HCT116 (cell line): Measurements from ENCODE around the gene UBE2E2. TPM values are rescaled to one million over a fixed set of nuclear protein-coding genes. Genes with fewer than 3 reads are reported as not detected.

Source experiments
- ATAC-seq: fragments of 200-7000 bp; cut with Tn5 transposase; 2 replicates; pipeline ENCODE4 v1.9.1; 2020; ENCODE audit warnings: mild to moderate bottlenecking, moderate library complexity
- BruUV-seq: library from RNA; stranded (reverse); fragments of 400-500 nt; replicated peaks from 2 replicates; lab custom pipeline; 2021; lab: Mats Ljungman, UMichigan
- CTCF ChIA-PET: fragments of 300-600 bp; sonication (Branson Sonifier 250); formaldehyde crosslinking; loops from one replicate; lab custom pipeline; 2021; ENCODE audit warnings: antibody characterized with exemption; lab: Charles Lee
- POLR2A ChIA-PET: fragments of 300-600, 350-600 bp; sonication (Branson Sonifier 250); formaldehyde crosslinking; loops from one replicate; lab custom pipeline; 2021; ENCODE audit warnings: antibody characterized with exemption; lab: Charles Lee
- RAD21 ChIA-PET, 2 experiments: fragments of 300-600 bp; sonication (Branson Sonifier 250); formaldehyde crosslinking; loops; one replicate each; lab custom pipeline; 2023; ENCODE audit warnings: low total read pairs in 2 of 2; ENCODE audit not compliant: uncharacterized antibody in 2 of 2, unreplicated experiment in 2 of 2, low non-redundant PET in 1 of 2; lab: Charles Lee
- DNase-seq: peaks from one replicate; pipeline ENCODE4 v3.0.0-alpha.2; 2010; ENCODE audit warnings: low read depth, low spot score
- H2AFZ ChIP-seq: fragments of 200-600 bp; shearing (Covaris generic), sonication (generic); 2 replicates; pipeline ENCODE4 v1.6.1; 2017; ENCODE audit warnings: low read depth, mixed run types, mixed read lengths, antibody characterized with exemption, low read length; ENCODE audit not compliant: poor library complexity, severe bottlenecking
- H3K27ac ChIP-seq: 2 replicates; pipeline ENCODE4 v1.5.1; 2012; ENCODE audit warnings: low read depth, low read length
- H3K27me3 ChIP-seq: fragments of 200-600 bp; sonication (generic); 2 replicates; pipeline ENCODE4 v1.6.1; 2016; ENCODE audit warnings: mixed run types, low read length, mixed read lengths; ENCODE audit not compliant: insufficient read depth
- H3K36me3 ChIP-seq, 2 experiments: fragments of 200-500 bp in 1 of 2; fragments of 200-600 bp in 1 of 2; sonication (Bioruptor generic) in 1 of 2; sonication (generic) in 1 of 2; 2 replicates each; pipeline versions ENCODE4 v1.5.1 to v1.6.1; 2014 to 2016; ENCODE audit warnings: low read length in 2 of 2, inconsistent platforms in 1 of 2, mixed read lengths in 1 of 2, mixed run types in 1 of 2; ENCODE audit not compliant: insufficient read depth in 2 of 2, control insufficient read depth in 1 of 2
- H3K4me1 ChIP-seq, 2 experiments: fragments of 200-600 bp in 1 of 2; sonication (generic) in 1 of 2; 2 replicates each; pipeline versions ENCODE4 v1.5.1 to v1.6.1; 2012 to 2017; ENCODE audit warnings: low read length in 2 of 2, inconsistent platforms in 1 of 2, mild to moderate bottlenecking in 1 of 2, mixed read lengths in 1 of 2, mixed run types in 1 of 2, moderate library complexity in 1 of 2; ENCODE audit not compliant: insufficient read depth in 2 of 2, control insufficient read depth in 1 of 2
- H3K4me2 ChIP-seq: fragments of 200-600 bp; sonication (generic); 2 replicates; pipeline ENCODE4 v1.6.1; 2017; ENCODE audit warnings: mixed run types, low read length, mixed read lengths
- H3K4me3 ChIP-seq, 2 experiments: fragments of 200-600 bp in 1 of 2; sonication (generic) in 1 of 2; replicated peaks in 1 of 2; 2 replicates each; pipeline ENCODE4 v1.5.1; 2011 to 2016; ENCODE audit warnings: low read length in 2 of 2, control low read depth in 1 of 2, low read depth in 1 of 2, mild to moderate bottlenecking in 1 of 2, mixed read lengths in 1 of 2, mixed run types in 1 of 2
- H3K79me2 ChIP-seq: fragments of 200-600 bp; sonication (generic); 2 replicates; pipeline ENCODE4 v1.6.1; 2017; ENCODE audit warnings: mild to moderate bottlenecking, mixed run types, low read length, moderate library complexity, mixed read lengths; ENCODE audit not compliant: insufficient read depth
- H3K9ac ChIP-seq: fragments of 200-600 bp; sonication (generic); 2 replicates; pipeline ENCODE4 v1.6.1; 2016; ENCODE audit warnings: low read length, mixed read lengths
- H3K9me2 ChIP-seq: fragments of 200-600 bp; sonication (generic), shearing (Covaris generic); 2 replicates; pipeline ENCODE4 v1.6.1; 2017; ENCODE audit warnings: mixed run types, mild to moderate bottlenecking, moderate library complexity; ENCODE audit not compliant: insufficient read depth
- H3K9me3 ChIP-seq, 2 experiments: fragments of 200-500 bp in 1 of 2; fragments of 200-600 bp in 1 of 2; sonication (Bioruptor generic) in 1 of 2; sonication (generic) in 1 of 2; 2 replicates each; pipeline ENCODE4 v1.6.1; 2014 to 2017; ENCODE audit warnings: low read length in 2 of 2, mixed read lengths in 2 of 2, inconsistent platforms in 1 of 2, low read depth in 1 of 2, mild to moderate bottlenecking in 1 of 2, mixed run types in 1 of 2, moderate library complexity in 1 of 2; ENCODE audit not compliant: control insufficient read depth in 1 of 2, insufficient read depth in 1 of 2
- H4K20me1 ChIP-seq: fragments of 200-600 bp; sonication (generic), shearing (Covaris generic); 2 replicates; pipeline ENCODE4 v1.6.1; 2017; ENCODE audit warnings: mixed run types, mild to moderate bottlenecking, moderate library complexity; ENCODE audit not compliant: insufficient read depth
- EGR1 ChIP-seq: IDR thresholded peaks from 2 replicates; pipeline ENCODE4 v1.6.1; 2012; ENCODE audit warnings: low read depth
- EZH2 ChIP-seq: fragments of 200-600 bp; sonication (generic); IDR thresholded peaks from 2 replicates; pipeline ENCODE4 v1.6.1; 2017; ENCODE audit warnings: antibody characterized with exemption, mixed run types
- EZH2phosphoT487 ChIP-seq: fragments of 200-600 bp; IDR thresholded peaks from 2 replicates; pipeline ENCODE4 v1.6.1; 2018; ENCODE audit warnings: antibody characterized with exemption, borderline replicate concordance
- POLR2A ChIP-seq: IDR thresholded peaks from 2 replicates; pipeline ENCODE4 v1.7.0; 2011; ENCODE audit warnings: borderline replicate concordance; ENCODE audit not compliant: insufficient read depth, insufficient read length; ENCODE audit errors: extremely low read depth
- POLR2AphosphoS5 ChIP-seq: IDR thresholded peaks from 2 replicates; pipeline ENCODE4 v1.6.1; 2011; ENCODE audit warnings: mild to moderate bottlenecking, low read depth, low read length, moderate library complexity
- SIN3A ChIP-seq: IDR thresholded peaks from 2 replicates; pipeline ENCODE4 v1.6.1; 2012; ENCODE audit warnings: low read depth
- YY1 ChIP-seq: IDR thresholded peaks from 2 replicates; pipeline ENCODE4 v1.6.1; 2011; ENCODE audit warnings: low read length, low read depth, moderate library complexity, mild to moderate bottlenecking; ENCODE audit not compliant: insufficient replicate concordance; ENCODE audit errors: extremely low read depth
- ZFX ChIP-seq: fragments of 450-650 bp; IDR thresholded peaks from 2 replicates; pipeline ENCODE4 v1.6.1; 2017
- ZNF274 ChIP-seq: fragments of 200-500 bp; sonication (Bioruptor generic); IDR thresholded peaks from 2 replicates; pipeline ENCODE4 v1.6.1; 2014; ENCODE audit warnings: mild to moderate bottlenecking, low read depth, low read length, inconsistent platforms
- intact Hi-C: fragments of 100-400 bp; cut with micrococcal nuclease; formaldehyde crosslinking; loops from 2 replicates; pipeline ENCODE4 v1.10.0; 2022
- total RNA-seq: library from RNA; stranded (reverse); gene quantifications from one replicate; pipeline ENCODE4 v1.2.1, GENCODE V29; 2021; ENCODE audit not compliant: unreplicated experiment
- TF ChIP-seq, protein P1 (sequence below): IDR thresholded peaks from 2 replicates; pipeline ENCODE4 v1.6.1; 2012
- TF ChIP-seq, protein P2 (sequence below): IDR thresholded peaks from 2 replicates; pipeline ENCODE4 v1.6.1; 2012; ENCODE audit warnings: low read depth

UBE2E2 gene
- total RNA-seq, 1 experiment from 2014 or later = 21.4 TPM

DNA sequence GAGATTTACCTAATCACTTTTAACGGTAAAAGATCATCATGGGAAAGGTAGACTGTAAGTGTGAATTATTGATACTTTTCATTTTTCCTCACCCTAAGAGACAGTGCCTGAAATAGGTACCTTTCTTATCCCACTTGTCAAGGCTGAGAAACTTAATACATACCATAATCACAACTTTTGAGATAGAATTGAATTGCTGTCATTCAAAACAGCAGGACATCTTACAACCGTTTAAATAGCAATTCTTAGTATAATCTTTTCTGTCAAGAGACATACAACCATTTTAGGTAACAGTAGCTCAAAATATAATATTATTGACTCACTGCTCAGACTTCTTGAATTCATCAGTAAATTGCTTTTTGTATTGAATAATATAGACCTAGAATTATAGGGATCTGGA is 10.7 kb downstream of the UBE2E2 start:
- H3K4me1 ChIP-seq = no peaks in the 10 kb centered on the region
- peaks cover 5% of the 10 kb centered on the region; the same call in 1 of the 2 replicates for H3K79me2 ChIP-seq
- no peak for TF ChIP-seq ZFX
- no peak for TF ChIP-seq YY1
- TF ChIP-seq POLR2AphosphoS5 = no peak
- no peak for TF ChIP-seq POLR2A
- ChIA-PET CTCF (no interaction called here), POLR2A (no interaction called here), RAD21 (no interaction called here)
- no peak overlapping the region for H2AFZ ChIP-seq
- intact Hi-C loops = no loop called here
- 0 out of 2 replicates have a peak, but pooled peaks cover 3% of the 10 kb centered on the region for H4K20me1 ChIP-seq
- no peaks in the 10 kb centered on the region for H3K9me2 ChIP-seq
- no peak overlapping the region for H3K27ac ChIP-seq
- no TSS peak for BruUV-seq
- no peak for ATAC-seq
- no peak for DNase-seq
- H3K9ac ChIP-seq = no peak overlapping the region
- no peak overlapping the region for H3K4me2 ChIP-seq
- no peaks in the 10 kb centered on the region for H3K36me3 ChIP-seq
- no peaks in the 10 kb centered on the region for H3K9me3 ChIP-seq
- H3K27me3 ChIP-seq = peaks cover under 1% of the 10 kb centered on the region; the same call in 1 of the 2 replicates
- H3K4me3 ChIP-seq = no peak overlapping the region

DNA sequence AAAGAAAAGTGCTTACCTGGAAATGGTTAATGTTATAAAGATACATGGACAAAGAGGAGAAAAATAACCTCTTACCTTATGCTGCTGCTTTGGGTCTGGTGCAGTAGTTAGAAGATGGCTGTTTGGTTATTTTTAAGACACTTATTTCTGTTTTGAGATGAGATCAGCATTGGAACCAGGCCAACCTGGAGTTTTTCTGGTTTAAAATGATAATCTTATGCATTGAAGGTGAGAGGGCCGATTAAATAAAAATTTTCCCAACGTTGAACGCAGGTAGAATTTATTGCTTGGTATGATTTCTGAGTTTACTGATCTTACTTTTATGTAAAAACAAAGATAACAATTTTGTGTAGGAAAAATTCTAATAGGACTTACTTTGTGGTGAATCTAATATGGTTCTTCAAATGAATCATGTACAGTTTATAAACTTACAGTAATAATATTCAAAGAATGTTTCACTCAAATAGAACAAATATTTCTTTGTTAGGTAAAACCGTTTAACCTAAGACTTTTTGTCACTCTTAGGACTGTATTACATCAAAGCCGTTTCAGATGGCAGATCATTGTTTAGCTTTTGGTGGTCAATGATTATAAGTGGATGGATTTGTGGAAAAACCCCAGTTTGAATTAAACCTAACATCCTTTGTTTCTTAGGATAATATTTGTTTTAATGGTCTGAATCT is 14.9 kb downstream of the UBE2E2 start:
- no peak overlapping the region for H3K4me3 ChIP-seq
- intact Hi-C loops = no loop called here

More for the DNA sequence above, 14.9 kb downstream of the UBE2E2 start:
- peaks cover 17% of the 10 kb centered on the region for H3K79me2 ChIP-seq
- TF ChIP-seq, protein P1, sequence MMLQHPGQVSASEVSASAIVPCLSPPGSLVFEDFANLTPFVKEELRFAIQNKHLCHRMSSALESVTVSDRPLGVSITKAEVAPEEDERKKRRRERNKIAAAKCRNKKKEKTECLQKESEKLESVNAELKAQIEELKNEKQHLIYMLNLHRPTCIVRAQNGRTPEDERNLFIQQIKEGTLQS = no peak
- TF ChIP-seq ZNF274 = no peak
- no peak for TF ChIP-seq SIN3A
- no peak for TF ChIP-seq EGR1
- TF ChIP-seq, protein P2, sequence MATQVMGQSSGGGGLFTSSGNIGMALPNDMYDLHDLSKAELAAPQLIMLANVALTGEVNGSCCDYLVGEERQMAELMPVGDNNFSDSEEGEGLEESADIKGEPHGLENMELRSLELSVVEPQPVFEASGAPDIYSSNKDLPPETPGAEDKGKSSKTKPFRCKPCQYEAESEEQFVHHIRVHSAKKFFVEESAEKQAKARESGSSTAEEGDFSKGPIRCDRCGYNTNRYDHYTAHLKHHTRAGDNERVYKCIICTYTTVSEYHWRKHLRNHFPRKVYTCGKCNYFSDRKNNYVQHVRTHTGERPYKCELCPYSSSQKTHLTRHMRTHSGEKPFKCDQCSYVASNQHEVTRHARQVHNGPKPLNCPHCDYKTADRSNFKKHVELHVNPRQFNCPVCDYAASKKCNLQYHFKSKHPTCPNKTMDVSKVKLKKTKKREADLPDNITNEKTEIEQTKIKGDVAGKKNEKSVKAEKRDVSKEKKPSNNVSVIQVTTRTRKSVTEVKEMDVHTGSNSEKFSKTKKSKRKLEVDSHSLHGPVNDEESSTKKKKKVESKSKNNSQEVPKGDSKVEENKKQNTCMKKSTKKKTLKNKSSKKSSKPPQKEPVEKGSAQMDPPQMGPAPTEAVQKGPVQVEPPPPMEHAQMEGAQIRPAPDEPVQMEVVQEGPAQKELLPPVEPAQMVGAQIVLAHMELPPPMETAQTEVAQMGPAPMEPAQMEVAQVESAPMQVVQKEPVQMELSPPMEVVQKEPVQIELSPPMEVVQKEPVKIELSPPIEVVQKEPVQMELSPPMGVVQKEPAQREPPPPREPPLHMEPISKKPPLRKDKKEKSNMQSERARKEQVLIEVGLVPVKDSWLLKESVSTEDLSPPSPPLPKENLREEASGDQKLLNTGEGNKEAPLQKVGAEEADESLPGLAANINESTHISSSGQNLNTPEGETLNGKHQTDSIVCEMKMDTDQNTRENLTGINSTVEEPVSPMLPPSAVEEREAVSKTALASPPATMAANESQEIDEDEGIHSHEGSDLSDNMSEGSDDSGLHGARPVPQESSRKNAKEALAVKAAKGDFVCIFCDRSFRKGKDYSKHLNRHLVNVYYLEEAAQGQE = no peak
- no peak for TF ChIP-seq EZH2
- TF ChIP-seq EZH2phosphoT487 = no peak
- BruUV-seq = no TSS peak
- 0 out of 2 replicates have a peak, but pooled peaks cover 3% of the 10 kb centered on the region for H4K20me1 ChIP-seq
- H3K4me2 ChIP-seq = no peak overlapping the region
- no peaks in the 10 kb centered on the region for H3K36me3 ChIP-seq
- H3K9me2 ChIP-seq = no peaks in the 10 kb centered on the region
- ATAC-seq (no peak), DNase-seq (no peak)
- ChIA-PET POLR2A (no interaction called here), CTCF (no interaction called here), RAD21 (no interaction called here)
- H3K9me3 ChIP-seq = no peaks in the 10 kb centered on the region
- no peak overlapping the region for H3K9ac ChIP-seq
- H2AFZ ChIP-seq = no peak overlapping the region
- no peak overlapping the region for H3K27ac ChIP-seq
- H3K4me1 ChIP-seq = no peaks in the 10 kb centered on the region
- peaks cover 7% of the 10 kb centered on the region; the same call in 1 of the 2 replicates for H3K27me3 ChIP-seq
